HUDEP-2 (cell line): Measurements from ENCODE around the gene RGS21.
"Not testable (repeated sequence)": the region's sequence is repeated elsewhere in the genome, so short reads cannot be mapped to it uniquely, and the experiment has no call there.

Source experiments
- DNase-seq, 76 experiments: peaks; one replicate each; lab custom pipeline; 2025; ENCODE audit not compliant: unreplicated experiment in 76 of 76; lab: John Stamatoyannopoulos, UW

Gene RGS21, protein sequence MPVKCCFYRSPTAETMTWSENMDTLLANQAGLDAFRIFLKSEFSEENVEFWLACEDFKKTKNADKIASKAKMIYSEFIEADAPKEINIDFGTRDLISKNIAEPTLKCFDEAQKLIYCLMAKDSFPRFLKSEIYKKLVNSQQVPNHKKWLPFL

DNA sequence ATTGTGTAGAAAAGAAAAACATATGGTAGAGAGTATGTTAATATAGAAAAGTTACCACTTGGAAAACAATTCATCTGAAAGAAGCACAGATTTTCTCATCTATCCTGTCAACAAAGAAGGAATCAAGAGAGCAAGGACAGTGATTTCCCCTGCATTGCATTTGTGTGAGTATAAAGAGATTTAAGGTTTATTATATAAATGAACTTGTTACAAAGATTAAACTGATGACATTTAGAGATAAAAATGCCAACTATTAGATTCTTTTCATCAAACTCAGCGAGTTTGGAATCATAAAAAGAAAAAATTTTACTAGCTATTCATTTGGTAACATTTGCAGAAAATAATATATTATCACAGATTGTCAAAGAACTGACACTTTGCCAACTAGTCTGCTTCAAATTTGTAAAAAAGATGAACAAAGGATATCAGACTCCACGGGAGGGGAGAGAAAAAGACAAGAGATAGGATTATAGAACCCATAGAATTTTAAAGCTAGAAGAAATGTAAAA, at the start of gene RGS21:
Gene RGS21 (plus strand): TSS at position 51 of the 509 bp plus-strand sequence. CDS start 26,045 bp downstream, outside the sequence.
- no peak for DNase-seq

- DNase-seq, result no peak
Observed at GRCh38 chr1:192268468-192269052, 48.2 kb upstream of the RGS21 start.

DNA sequence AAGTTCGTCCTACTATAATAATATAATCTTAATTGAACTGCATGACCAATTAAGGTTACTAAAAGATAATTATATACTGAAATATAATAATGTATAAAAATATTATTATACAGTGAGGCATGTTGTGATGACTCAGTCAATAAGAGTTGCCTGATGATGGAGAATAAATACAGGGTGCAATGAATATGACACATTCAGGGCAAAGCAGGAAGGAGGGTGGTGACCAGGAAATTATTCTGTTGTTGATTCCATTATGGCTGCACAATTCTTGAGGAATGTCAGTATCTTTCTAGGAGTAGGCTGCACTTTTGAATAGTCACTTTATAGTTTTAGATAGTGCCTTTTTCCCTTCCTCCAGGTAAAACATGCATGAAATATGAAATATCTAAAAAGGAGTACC, 46.4 kb upstream of the RGS21 start:
- DNase-seq, result no peak

- no peak for DNase-seq
Observed at GRCh38 chr1:192272732-192273131, 44.1 kb upstream of the RGS21 start.

GRCh38 chr1:192274588-192274987, 42.2 kb upstream of the RGS21 start:
- no peak for DNase-seq

GRCh38 chr1:192277635-192278034, 39.2 kb upstream of the RGS21 start:
- DNase-seq, result peak in 10 of 76 experiments; percentile 3 to 40 (median 14)

DNA sequence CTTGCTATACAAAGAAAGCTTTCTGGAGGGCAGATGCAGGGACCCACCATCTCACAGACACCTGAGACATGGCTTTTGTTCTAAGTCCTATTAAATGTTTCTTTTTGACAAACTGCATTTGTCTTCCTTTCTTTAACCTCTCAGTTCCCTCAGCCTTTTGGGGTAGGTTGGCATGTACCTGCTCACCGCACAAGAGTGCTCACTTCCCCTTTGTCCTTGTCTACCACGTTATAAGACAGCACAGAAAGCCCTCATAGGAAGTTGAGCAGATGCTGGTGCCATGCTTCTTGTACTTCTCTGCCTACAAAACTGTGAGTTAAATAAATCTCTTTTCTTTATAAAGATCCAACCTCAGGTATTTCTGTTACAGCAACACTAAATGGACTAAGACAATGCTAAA, 31.9 kb upstream of the RGS21 start:
- no peak for DNase-seq

DNA sequence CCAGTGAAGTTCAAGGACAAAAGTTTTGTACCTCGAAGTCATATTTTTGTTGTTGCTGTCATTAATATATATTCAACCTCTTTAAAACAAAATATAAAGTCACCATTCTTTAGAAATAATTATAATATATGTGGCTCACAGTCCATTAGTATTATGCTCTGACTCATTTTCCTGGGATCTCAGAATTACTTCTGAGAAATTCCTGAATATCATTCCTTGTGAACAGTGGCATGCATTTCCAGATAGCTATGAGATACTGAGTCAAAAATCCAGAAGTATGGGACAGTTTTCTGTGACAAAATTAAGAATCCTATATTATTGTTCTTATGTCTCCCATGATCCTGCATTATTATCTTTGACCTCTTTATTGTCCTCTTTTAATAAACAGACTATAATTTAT, 13.8 kb upstream of the RGS21 start:
- DNase-seq, result no peak

- DNase-seq, result not testable (repeated sequence)
Observed at GRCh38 chr1:192308314-192308713, 8.5 kb upstream of the RGS21 start.

DNA sequence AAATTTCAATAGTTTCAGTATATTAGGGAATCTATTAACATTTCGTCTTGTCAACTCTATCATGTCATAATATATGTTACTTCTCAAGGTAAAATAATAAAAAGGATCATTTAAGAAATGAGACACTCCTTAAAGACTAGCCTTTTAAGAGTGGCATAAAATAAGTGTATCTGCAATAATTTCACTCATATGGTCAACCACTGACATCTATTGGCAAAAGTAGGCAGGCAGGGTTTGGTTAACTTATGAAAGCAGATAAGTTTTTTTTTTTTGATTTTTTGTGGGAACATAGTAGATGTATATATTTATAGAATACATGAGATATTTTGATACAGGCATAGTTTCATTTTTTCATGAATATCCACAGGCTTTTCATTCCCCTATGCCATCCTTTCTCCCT, 5.5 kb upstream of the RGS21 start:
- peak in 13 of 76 experiments; percentile 2 to 51 (median 18) for DNase-seq

DNA sequence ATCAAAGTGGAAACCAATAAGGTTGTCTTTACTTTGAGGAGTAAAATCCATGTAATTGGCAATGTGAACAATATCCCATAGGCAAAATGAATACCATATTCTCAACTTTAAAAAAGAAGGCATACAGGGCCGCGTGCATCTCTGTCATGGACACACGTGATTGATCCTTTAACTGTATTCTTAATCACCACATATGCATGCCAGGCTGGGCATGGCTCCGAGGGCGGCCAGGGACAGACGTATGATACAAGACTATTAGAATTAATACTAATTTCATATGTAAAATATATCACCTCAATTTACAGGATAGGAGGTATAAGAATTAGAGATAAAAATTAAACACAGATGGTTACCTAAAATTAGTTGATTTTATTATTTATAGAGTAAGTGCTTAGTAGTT, 11.2 kb downstream of the RGS21 start:
- DNase-seq, result no peak

DNA sequence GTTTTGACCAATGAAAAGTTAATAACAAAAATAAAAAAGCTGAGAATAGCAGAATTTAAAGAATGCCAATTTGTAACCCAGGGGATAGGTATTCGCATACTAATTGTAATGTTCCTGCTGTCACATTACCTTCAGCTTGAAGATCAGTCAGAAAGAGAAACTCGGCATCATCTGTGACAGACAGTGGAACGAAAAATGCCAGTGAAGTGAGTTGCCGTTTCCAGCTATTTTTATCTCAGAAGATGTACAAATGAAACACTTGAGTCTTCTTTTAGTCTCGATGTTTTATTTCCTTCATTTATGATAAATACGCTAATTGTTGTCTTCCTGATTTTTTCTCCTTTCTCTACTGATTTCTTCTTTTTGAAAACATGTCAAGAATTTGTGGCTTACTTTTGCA, 26.1 kb downstream of the RGS21 start:
- no peak for DNase-seq

DNA sequence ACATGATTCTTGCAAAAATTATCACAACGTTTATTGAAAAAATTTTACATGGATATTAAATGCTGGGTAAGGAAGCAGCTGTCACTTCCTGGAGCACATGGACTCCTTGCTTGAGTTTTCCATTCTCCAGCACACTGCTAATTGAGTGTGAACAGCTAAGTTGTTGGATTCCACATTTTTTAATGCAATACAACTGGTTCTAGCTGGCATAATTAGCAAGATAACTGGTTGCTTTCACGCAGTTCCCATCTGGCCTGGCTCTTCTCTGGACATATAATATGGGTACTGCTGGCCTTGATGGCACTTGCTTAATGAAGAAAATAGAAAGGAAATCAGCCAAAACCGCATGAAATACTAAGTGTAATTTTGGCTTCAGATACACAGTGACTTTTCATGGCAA, 26.6 kb downstream of the RGS21 start:
- DNase-seq, result no peak

GRCh38 chr1:192349314-192349713, 32.5 kb downstream of the RGS21 start:
- DNase-seq, result no peak

DNA sequence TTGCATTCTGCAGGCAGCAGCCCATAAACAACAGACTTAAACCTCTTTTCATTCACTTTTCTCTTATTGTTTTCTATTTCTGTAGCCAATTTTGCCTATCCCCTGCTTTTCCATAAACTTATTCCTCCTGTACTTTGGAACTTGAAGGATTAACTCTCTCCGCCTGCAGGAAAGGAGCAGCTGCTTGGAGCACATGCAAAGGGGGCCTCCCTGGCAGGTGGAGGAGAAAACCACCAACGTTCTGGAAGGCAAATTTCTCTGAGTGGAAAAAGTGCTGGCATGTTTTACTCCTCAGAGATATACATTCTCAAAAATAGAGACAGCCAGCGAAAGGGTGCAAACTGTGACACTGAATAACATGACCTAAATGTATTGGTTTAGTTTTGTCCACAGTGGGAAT, 33.6 kb downstream of the RGS21 start:
- no peak for DNase-seq

- DNase-seq, result no peak
Observed at GRCh38 chr1:192351550-192351949, 34.8 kb downstream of the RGS21 start.

DNA sequence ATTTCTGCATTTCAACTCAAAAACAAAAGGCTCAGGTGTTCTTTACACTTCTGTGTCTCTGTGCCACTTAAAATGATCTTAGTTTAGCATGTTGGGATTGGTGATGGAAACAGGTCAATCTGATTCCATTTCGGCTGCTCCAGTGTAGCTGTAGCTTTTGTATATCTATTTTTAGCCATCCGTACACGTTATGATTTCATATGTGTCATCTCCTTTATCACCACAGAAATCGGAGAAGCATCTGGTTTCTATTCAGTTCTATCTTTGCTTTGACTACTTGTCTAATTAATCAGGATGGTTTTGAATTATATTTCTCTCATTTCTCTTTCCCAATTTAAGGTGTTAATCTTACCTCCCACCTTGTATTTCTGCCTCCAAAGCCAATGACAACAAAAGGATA, 41.1 kb downstream of the RGS21 start:
- no peak for DNase-seq

- DNase-seq, result no peak
Observed at GRCh38 chr1:192358402-192358801, 41.6 kb downstream of the RGS21 start.

DNA sequence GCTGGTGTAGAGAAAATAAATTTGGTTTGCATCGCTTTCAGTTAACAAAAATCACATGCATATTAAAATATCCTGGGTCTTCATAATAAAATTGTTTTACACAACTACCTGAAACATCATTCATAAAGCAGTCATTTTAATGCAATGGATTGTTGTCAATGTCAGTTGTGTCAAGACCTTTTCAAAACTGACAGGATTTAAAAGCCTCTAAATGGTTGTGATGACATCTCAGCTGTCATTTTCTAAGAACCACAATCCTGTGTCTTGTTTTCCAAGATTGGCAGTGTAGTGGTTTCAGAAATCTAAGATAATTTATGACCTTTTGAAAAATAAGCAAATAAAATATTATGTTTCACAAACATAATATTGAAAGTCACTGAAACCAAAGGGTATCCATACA, 42.0 kb downstream of the RGS21 start:
- no peak for DNase-seq

DNA sequence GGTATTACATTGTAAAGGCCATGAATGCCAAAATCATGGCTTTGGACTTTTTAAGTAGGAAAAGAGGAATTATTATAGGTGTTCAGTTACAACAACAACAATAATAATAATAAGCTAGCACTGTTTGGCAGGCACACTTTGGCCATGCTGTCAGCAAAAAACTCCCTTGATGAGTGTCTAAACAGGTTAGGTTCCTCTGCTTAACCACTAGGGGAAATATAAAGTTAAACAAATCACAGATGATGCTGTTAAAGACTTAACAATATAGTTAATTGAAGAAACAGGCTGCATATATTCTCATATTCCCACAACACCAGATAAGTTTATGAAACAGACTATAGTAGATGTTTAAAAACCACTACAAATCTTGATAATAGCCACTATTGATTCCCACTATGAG, 46.4 kb downstream of the RGS21 start:
- DNase-seq, result no peak

- no peak for DNase-seq
Observed at GRCh38 chr1:192367436-192367835, 50.6 kb downstream of the RGS21 start.

- no peak for DNase-seq
Observed at GRCh38 chr1:192375306-192375705, 58.5 kb downstream of the RGS21 start.

- DNase-seq, result no peak
Observed at GRCh38 chr1:192376374-192376773, 59.6 kb downstream of the RGS21 start.
